CD4-positive, CD25-positive, alpha-beta regulatory T cell (primary cell): ENCODE data around the gene P2RX6. TPM values are rescaled to one million over a fixed set of nuclear protein-coding genes. Genes with fewer than 3 reads are reported as not detected.

ENCODE experiments used
- ATAC-seq, 2 donors: fragments of 150-1000 bp; cut with Tn5 transposase; one replicate each; pipeline ENCODE4 v1.10.0; 2021; ENCODE audit warnings: low read depth in 2 of 2, moderate number of reproducible peaks in 2 of 2, moderate library complexity in 1 of 2
- DNase-seq, 3 donors: peaks; one replicate each; pipeline versions ENCODE4 v3.0.0 to v3.0.0-alpha.2; 2012 to 2022; ENCODE audit warnings: mixed read lengths in 1 of 3
- H3K27ac ChIP-seq: one replicate; pipeline ENCODE4 v1.7.0; 2013; ENCODE audit warnings: mild to moderate bottlenecking, low read length; ENCODE audit not compliant: insufficient read depth, poor library complexity, severe bottlenecking
- H3K27me3 ChIP-seq: one replicate; pipeline ENCODE4 v1.7.0; 2013; ENCODE audit warnings: low read length; ENCODE audit not compliant: control insufficient read depth, insufficient read depth
- H3K36me3 ChIP-seq: one replicate; pipeline ENCODE4 v1.7.0; 2013; ENCODE audit warnings: mild to moderate bottlenecking, low read length, moderate library complexity; ENCODE audit not compliant: control insufficient read depth, insufficient read depth
- H3K4me1 ChIP-seq: 2 replicates; pipeline ENCODE4 v1.7.0; 2013; ENCODE audit warnings: mild to moderate bottlenecking, low read length; ENCODE audit not compliant: insufficient read depth, control insufficient read depth, poor library complexity, severe bottlenecking
- H3K4me3 ChIP-seq: one replicate; pipeline ENCODE4 v1.7.0; 2013; ENCODE audit warnings: low read depth, mild to moderate bottlenecking, low read length, moderate library complexity
- H3K9me3 ChIP-seq, 2 experiments: 1 replicate in 1 of 2; 2 replicates in 1 of 2; pipeline ENCODE4 v1.7.0; 2013; ENCODE audit warnings: low read length in 2 of 2, mild to moderate bottlenecking in 1 of 2, moderate library complexity in 1 of 2; ENCODE audit not compliant: control insufficient read depth in 2 of 2
- H3K27ac Mint-ChIP-seq, 3 donors: one replicate each; pipeline ENCODE4 v1.8.0; 2020 to 2022; ENCODE audit warnings: mild to moderate bottlenecking in 3 of 3, mixed read lengths in 3 of 3, moderate library complexity in 2 of 3
- H3K27me3 Mint-ChIP-seq: one replicate; pipeline ENCODE4 v1.8.0; 2022; ENCODE audit warnings: mild to moderate bottlenecking, mixed read lengths
- H3K36me3 Mint-ChIP-seq: one replicate; pipeline ENCODE4 v1.8.0; 2020; ENCODE audit warnings: mixed read lengths
- H3K4me1 Mint-ChIP-seq, 4 donors: one replicate each; pipeline ENCODE4 v1.8.0; 2020 to 2022; ENCODE audit warnings: mixed read lengths in 4 of 4, mild to moderate bottlenecking in 1 of 4
- H3K4me3 Mint-ChIP-seq, 4 donors: one replicate each; pipeline ENCODE4 v1.8.0; 2020 to 2022; ENCODE audit warnings: mild to moderate bottlenecking in 4 of 4, mixed read lengths in 4 of 4, moderate library complexity in 3 of 4
- H3K9me3 Mint-ChIP-seq, 7 donors: one replicate each; pipeline ENCODE4 v1.8.0; 2020 to 2022; ENCODE audit warnings: mixed read lengths in 7 of 7, mild to moderate bottlenecking in 3 of 7, moderate library complexity in 2 of 7
- polyA plus RNA-seq, 4 donors: library from polyadenylated mRNA; unstranded; fragments of 300-500 nt; fragmentation: Illumina TruSeq; gene quantifications; one replicate each; pipeline ENCODE4 v1.2.3, GENCODE V29; 2021
- total RNA-seq: library from RNA; stranded (reverse); gene quantifications from one replicate; pipeline ENCODE4 v1.2.3, GENCODE V29; 2022

The P2RX6 gene
- total and polyA plus RNA-seq, 5 donors from 2014 or later: 0.10 to 0.59 TPM; not detected in 3

DNA sequence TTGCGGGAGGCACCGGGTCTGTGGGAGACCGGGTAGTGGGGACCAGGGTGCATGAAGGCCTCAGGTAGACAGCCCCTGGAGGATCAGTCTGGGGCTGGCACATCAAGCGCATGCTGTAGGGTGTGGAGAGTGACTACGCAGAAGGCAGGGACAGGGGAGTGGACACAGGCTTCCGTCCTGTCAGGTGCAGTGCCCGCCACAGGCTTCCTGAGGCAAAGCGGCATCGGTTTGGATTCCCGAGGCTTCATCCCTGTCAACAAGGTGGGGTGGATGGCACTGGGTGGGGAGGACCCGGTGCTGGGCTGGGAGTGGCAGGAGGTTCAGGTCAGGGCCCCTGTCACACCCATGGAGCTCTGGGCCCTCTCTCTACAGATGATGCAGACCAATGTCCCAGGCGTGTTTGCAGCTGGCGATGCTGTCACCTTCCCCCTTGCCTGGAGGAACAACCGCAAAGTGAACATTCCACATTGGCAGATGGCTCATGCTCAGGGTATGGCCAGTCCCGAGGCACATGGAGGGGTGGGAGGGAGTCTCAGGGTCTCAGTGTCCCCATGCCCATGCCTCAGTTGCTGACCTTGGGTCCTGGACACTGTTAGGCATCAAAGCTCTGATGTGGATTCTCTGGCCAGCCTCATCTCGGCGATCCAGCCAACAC is 37.3 kb upstream of the P2RX6 start:
- Mint-ChIP-seq H3K4me3 (no peak overlapping the region), H3K27ac (no peak overlapping the region)

DNA sequence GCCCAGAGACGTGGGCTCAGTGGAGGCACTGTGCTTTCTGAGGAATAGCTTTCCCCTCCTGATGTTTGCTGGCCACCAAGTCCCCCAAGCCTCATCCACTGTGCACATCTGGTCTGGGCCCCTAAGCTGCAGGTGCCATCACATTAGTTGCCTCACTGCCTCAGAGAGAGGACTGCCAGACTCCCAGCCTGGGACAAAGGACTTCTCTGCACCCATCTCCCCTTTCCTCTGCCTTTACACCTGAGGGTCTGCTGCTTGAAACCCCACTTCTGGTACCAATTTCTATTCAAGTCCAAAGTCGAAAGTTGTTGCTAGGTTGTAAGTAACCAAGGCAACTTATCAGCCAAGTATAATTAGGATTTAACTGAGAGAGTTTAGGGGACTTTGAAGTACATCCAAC is 36.5 kb upstream of the P2RX6 start:
- H3K4me3 Mint-ChIP-seq: no peak overlapping the region
- Histone ChIP-seq H3K4me3 (no peak overlapping the region), H3K27ac (no peak overlapping the region), H3K4me1 (peaks cover 23% of the 10 kb centered on the region), H3K27me3 (no peaks in the 10 kb centered on the region), H3K36me3 (no peaks in the 10 kb centered on the region), H3K9me3 (peaks cover 0 to 9% of the 10 kb centered on the region in 2 experiments)
- no peak for DNase-seq
- peaks cover 0 to 42% (median 22%) of the 10 kb centered on the region in 4 donors for H3K4me1 Mint-ChIP-seq
- no peaks in the 10 kb centered on the region for H3K36me3 Mint-ChIP-seq
- no peak overlapping the region for H3K27ac Mint-ChIP-seq
- H3K27me3 Mint-ChIP-seq: no peaks in the 10 kb centered on the region
- H3K9me3 Mint-ChIP-seq: peaks cover 0 to 7% (median 0%) of the 10 kb centered on the region in 7 donors
- no peak for ATAC-seq

More for the DNA sequence above, 37.3 kb upstream of the P2RX6 start:
- Mint-ChIP-seq H3K9me3 (peaks cover 0 to 7% (median 0%) of the 10 kb centered on the region in 7 donors), H3K27me3 (no peaks in the 10 kb centered on the region), H3K4me1 (peaks cover 0 to 35% (median 15%) of the 10 kb centered on the region in 4 donors), H3K36me3 (no peaks in the 10 kb centered on the region)
- H3K36me3 ChIP-seq: no peaks in the 10 kb centered on the region
- no peak overlapping the region for H3K4me3 ChIP-seq
- DNase-seq (no peak), ATAC-seq (no peak)
- peaks cover 0 to 9% of the 10 kb centered on the region in 2 experiments for H3K9me3 ChIP-seq
- no peak overlapping the region for H3K27ac ChIP-seq
- no peaks in the 10 kb centered on the region for H3K27me3 ChIP-seq
- H3K4me1 ChIP-seq: peaks cover 17% of the 10 kb centered on the region

GRCh38 chr22:20979243-20979809 is 35.6 kb upstream of the P2RX6 start:
- no peak overlapping the region for H3K27ac ChIP-seq
- H3K9me3 ChIP-seq: peaks cover 0 to 9% of the 10 kb centered on the region in 2 experiments
- no peaks in the 10 kb centered on the region for H3K36me3 ChIP-seq
- H3K27me3 ChIP-seq: no peaks in the 10 kb centered on the region
- Mint-ChIP-seq H3K27me3 (no peaks in the 10 kb centered on the region), H3K9me3 (peaks cover 0 to 7% (median 0%) of the 10 kb centered on the region in 7 donors), H3K27ac (peak overlapping the region in 2 of 3 donors; percentile 56 to 87), H3K4me3 (peak overlapping the region; percentile 39 to 85 (median 50)), H3K36me3 (peaks cover 6% of the 10 kb centered on the region), H3K4me1 (peaks cover 0 to 50% (median 25%) of the 10 kb centered on the region in 4 donors)
- H3K4me3 ChIP-seq: no peak overlapping the region
- DNase-seq: peak; percentile 50 to 57 (median 50)
- H3K4me1 ChIP-seq: peaks cover 23% of the 10 kb centered on the region
- ATAC-seq: peak; percentile 37 to 38

DNA sequence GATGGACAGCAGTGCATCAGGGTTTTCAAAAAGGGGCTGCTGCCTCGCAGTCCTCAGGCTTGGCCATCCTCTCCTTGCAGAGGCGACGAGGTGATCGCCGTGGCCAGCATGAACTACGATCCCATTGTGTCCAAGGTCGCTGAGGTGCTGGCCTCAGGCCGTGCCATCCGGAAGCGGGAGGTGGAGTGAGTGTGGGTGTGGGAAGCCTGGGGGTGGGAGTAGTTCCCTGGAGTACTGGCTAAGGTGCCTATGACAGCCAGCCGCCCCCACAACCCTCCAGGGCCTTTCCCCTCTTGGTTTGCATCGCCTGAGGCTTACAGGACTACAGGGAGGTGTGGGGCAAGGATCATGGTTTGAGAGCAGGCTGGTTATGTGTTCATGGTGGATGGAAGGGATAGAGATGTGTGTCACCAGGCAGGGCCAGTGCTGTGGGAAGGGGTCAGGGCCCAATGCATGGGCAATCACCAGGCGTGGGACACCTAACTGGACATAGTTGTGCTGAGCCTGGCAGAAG is 35.0 kb upstream of the P2RX6 start:
- Histone ChIP-seq H3K9me3 (peaks cover 0 to 9% of the 10 kb centered on the region in 2 experiments), H3K4me1 (peaks cover 23% of the 10 kb centered on the region), H3K27me3 (no peaks in the 10 kb centered on the region), H3K4me3 (no peak overlapping the region), H3K27ac (no peak overlapping the region), H3K36me3 (no peaks in the 10 kb centered on the region)
- ATAC-seq (no peak), DNase-seq (no peak)
- H3K4me1 Mint-ChIP-seq: peaks cover 0 to 50% (median 26%) of the 10 kb centered on the region in 4 donors
- peaks cover 6% of the 10 kb centered on the region for H3K36me3 Mint-ChIP-seq
- H3K9me3 Mint-ChIP-seq: peaks cover 0 to 7% (median 0%) of the 10 kb centered on the region in 7 donors
- peak overlapping the region in 1 of 3 donors; percentile 56 for H3K27ac Mint-ChIP-seq
- H3K27me3 Mint-ChIP-seq: no peaks in the 10 kb centered on the region
- peak overlapping the region; percentile 71 to 96 (median 87) for H3K4me3 Mint-ChIP-seq

DNA sequence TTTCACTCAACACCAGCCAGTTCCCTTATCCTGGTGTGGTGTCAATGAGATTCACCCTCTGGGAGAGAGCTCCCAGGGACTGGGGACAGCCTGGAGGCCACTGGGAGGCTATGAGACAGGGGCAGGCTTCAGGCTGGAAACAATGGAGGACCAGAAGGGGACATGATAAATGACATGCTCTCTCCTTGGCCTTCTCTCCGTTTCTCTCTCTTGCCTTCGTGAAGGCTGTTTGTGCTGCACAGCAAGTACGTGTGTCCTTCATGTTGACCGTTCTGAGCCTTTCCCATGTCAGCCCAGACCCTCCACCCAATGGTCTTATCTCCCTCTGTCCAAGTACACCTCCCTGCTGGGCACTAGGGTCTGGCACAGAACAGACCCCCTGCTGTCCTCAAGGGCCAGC is 34.4 kb upstream of the P2RX6 start:
- no peaks in the 10 kb centered on the region for H3K27me3 Mint-ChIP-seq
- no peak for ATAC-seq
- peaks cover 0 to 7% (median 0%) of the 10 kb centered on the region in 7 donors for H3K9me3 Mint-ChIP-seq
- H3K4me1 Mint-ChIP-seq: peaks cover 0 to 50% (median 26%) of the 10 kb centered on the region in 4 donors
- no peak overlapping the region for H3K27ac ChIP-seq
- no peak overlapping the region for H3K4me3 ChIP-seq
- H3K27ac Mint-ChIP-seq: peak overlapping the region in 2 of 3 donors; percentile 78 to 85
- H3K27me3 ChIP-seq: no peaks in the 10 kb centered on the region
- peaks cover 3% of the 10 kb centered on the region for H3K36me3 ChIP-seq
- DNase-seq: no peak
- peaks cover 6% of the 10 kb centered on the region for H3K36me3 Mint-ChIP-seq
- H3K9me3 ChIP-seq: peaks cover 0 to 9% of the 10 kb centered on the region in 2 experiments
- peak overlapping the region; percentile 82 to 96 (median 94) for H3K4me3 Mint-ChIP-seq
- peaks cover 23% of the 10 kb centered on the region for H3K4me1 ChIP-seq

DNA sequence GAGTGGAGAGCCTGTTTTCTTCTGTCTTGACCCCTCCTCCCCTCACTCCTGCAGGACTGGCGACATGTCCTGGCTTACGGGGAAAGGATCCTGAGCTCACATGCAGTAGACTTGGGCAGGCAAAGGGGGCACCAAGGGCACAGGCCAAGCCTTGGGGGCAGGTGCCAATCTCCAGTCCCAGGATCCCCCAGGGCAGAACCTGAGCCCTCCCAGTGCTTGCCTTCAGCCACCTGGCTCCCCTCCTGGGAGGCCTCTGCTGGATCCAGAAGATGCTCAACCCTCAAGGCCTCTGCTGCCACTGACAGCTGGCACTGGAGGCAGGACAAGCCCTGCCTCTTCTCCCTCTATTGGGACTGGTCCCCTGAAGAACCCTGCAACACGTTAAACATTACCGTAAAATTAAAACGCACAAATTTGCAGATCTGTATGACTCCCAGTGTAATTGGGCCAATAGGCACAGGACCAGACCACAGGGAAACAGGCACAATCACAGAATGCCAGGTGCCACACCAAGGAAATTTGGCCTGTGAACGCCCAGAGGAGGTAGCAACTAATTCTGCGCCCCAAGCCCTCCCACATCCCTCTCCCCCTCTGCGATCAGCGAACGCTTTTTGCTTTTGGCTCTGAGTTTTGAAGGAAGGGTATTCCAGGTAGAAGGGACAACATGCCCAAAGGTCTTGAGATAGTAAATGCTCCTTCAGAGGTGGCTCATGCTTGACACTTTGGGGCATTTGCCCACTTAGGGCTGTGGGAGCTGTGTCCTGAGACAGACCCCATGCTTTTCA is 33.8 kb upstream of the P2RX6 start:
- Mint-ChIP-seq H3K4me1 (peaks cover 1 to 50% (median 26%) of the 10 kb centered on the region in 4 donors), H3K9me3 (peaks cover 0 to 7% (median 0%) of the 10 kb centered on the region in 7 donors), H3K36me3 (peaks cover 6% of the 10 kb centered on the region), H3K27me3 (no peaks in the 10 kb centered on the region), H3K4me3 (peak overlapping the region; percentile 92 to 96 (median 94)), H3K27ac (peak overlapping the region; percentile 78 to 85 (median 85))
- no peak for DNase-seq
- Histone ChIP-seq H3K4me1 (peaks cover 23% of the 10 kb centered on the region), H3K4me3 (peak overlapping the region; percentile 75), H3K27me3 (no peaks in the 10 kb centered on the region), H3K9me3 (peaks cover 0 to 9% of the 10 kb centered on the region in 2 experiments), H3K27ac (peak overlapping the region; percentile 75), H3K36me3 (peaks cover 5% of the 10 kb centered on the region)
- no peak for ATAC-seq

DNA sequence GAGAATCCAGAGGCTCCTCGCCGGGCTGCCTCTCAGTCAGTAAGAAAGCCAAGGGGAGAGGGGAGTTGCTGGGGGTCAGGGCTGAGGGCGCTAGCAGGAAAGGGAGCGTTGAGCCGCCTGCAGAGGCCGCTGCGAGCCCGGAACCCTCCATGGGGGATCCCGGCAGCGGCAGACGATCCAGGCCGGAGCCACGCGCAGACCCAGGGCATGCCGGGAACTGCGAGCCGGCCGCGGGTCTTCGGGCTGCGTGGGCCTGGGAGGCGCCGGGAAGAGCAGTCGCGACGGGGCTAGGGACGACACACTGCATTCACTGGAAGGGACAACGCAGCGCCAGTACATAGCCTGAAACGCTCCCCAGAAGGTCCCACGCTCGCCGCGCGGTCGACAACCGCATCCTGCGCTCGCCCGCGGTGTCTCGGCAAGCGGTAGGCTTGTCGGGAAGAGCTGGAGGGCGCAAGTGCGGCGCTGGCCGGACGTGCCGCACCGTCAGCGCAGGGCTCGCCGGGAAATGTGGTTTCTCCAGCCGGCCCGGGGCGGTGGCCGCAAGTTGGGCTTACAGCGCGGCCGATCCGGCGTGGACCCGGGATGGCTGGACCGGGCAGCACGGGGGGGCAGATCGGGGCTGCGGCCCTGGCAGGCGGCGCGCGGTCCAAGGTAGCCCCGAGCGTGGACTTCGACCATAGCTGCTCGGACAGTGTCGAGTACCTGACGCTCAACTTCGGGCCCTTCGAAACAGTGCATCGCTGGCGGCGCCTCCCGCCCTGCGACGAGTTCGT is 33.0 kb upstream of the P2RX6 start, which contains the start of gene LZTR1:
Gene LZTR1, plus strand, starts transcription at position 511 of the 776 bp plus-strand sequence. Its CDS starts 75 bp downstream, at position 586.
- peaks cover 0 to 4% (median 0%) of the 10 kb centered on the region in 7 donors for H3K9me3 Mint-ChIP-seq
- Histone ChIP-seq H3K9me3 (peaks cover 0 to 9% of the 10 kb centered on the region in 2 experiments), H3K27me3 (no peaks in the 10 kb centered on the region), H3K4me3 (peak within 1 kb of the TSS; percentile 75), H3K36me3 (peaks cover 5% of the 10 kb centered on the region), H3K4me1 (peaks cover 23% of the 10 kb centered on the region), H3K27ac (peak within 1 kb of the TSS; percentile 75)
- peak within 1 kb of the TSS; percentile 89 to 97 (median 94) for H3K27ac Mint-ChIP-seq
- H3K4me3 Mint-ChIP-seq: peak within 1 kb of the TSS; percentile 92 to 96 (median 94)
- ATAC-seq: peak; percentile 87 to 89
- DNase-seq: peak; percentile 52 to 89 (median 64)
- no peaks in the 10 kb centered on the region for H3K27me3 Mint-ChIP-seq
- H3K36me3 Mint-ChIP-seq: peaks cover 12% of the 10 kb centered on the region
- H3K4me1 Mint-ChIP-seq: peaks cover 5 to 50% (median 26%) of the 10 kb centered on the region in 4 donors
